ENCODE measurements around the gene CLIC2.

Gene CLIC2

DNA sequence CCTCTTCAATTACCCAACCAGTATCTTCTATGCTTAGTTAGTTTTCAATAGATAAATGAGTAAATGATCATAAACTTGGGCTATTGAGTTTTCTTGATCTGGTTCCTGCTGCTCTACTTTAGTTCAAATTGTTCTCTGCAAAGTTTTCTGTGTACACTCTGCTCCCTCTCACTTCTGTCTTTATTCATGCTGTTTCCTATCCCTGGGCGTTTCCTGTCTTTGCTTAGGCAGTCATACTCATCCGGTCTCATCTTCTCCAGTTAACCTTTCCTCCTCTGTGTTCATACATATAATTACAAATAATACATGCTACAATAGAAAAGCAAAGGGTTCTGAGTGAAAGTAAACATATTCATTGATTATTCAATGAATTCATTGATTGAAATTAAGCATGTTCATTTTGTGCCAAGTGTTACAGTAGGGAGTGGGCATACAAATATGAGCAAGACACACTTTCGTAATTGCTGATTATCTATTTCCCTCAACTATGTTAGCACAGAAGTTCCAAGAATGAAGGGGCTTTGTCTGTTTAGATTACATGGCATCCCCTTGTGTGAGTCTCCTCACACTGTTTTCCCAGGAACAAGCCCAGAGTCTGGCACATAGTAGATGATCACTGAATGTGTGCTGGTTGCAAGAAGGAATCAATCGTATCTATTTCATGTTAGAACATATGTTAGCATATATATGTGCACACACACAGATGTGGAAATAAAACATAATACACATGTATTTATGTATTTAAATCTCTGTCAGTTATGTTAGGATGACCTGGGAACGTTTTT is 71.3 kb downstream of the CLIC2 start:
- no peak for DNase-seq (ENCODE audit: low read depth)

DNA sequence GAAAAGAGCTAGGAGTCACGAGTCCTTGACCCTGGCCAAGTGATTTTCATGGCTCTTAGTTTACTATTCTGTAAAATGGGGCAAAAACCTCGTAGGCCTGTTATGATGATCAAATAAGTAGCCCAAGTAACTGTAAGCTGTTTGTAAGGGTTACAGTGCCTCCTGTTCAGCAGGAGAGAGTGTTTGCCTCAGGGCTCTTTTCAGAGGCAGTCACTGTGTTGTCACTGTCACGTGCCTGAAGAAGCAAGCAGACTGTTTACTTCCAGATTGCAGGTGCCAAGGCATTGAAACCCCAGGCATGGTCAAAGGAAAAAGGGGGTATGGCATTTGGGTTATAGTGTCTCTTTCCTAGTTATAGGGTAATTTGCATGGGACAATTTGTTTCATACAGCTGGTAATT is 74.7 kb downstream of the CLIC2 start:
- DNase-seq (ENCODE audit: low read depth), result no peak

DNA sequence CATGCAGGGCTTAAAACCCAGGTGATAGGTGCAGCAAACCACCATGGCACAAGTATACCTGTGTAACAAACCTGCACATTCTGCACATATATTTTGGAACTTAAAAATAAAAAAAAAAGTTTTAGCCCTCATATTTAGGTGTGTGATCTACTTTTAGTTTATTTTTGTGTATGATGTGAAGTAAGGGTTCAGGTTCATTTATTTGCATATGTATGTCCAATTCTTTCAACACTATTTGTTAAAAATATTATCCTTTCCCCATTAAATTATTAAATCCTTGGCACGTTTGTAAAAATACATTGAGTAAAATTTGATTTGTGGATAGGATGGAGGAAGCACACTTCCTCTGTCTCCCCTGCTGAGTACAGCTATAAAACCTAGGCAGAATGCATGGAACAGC is 83.0 kb downstream of the CLIC2 start:
- no peak for DNase-seq (ENCODE audit: low read depth)

DNA sequence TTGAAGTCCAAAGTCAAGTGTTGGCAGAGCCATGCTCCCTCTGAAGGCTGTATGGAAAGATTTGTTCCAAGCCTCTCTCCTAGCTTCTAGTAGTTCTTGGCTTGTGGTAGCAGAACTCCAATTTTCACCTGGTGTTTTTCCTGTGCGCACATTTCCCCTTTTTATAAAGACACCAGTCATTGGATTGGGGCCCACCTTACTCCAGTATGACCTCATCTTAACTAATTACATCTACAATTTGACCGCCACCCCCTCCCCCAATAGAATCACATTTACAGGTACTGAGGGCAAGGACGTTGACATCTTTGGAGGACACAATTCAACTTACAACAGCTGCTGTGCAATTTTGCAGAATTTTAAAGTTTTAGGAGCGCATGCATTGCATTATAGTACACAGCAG is 86.9 kb downstream of the CLIC2 start:
- no peak for DNase-seq (ENCODE audit: low read depth)

DNA sequence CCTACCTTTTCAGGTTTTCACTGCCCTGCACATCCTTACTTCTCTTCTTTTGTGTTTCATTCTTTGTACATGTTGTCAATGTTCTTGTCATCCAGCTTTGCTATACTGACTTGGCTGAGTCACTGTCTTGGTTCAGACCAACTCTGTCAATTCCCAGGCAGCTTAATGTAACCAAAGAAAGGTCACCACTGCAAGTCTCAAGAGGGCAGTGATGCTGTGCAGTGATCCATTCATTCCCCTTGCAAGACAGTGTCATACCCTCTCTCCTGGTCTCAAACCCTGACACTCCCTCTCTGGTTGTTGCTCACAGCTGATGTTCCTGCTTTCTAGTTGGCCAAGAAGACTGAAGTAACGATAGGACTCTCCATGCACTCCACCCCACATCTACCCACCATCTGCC is 87.7 kb downstream of the CLIC2 start:
- DNase-seq (ENCODE audit: low read depth), result no peak

DNA sequence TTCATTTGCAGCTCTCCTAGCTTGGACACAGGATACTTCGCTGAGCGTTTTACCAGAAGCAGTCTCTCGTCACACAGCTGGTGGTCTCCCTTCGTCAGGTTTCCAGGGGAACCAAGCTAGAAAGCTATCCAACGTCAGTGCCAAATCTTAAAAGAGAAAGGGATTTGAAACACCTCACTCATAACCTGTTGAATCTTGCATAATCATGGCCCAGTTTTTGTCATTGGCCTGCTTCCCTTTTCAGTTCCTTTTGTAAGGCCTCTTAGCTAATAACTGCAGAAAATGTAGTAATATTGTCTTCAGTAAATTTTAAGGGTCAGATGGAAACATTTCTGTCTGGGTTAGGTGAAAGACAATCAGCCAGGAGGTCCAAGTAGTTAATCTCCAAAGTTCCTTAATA is 92.1 kb downstream of the CLIC2 start:
- no peak for DNase-seq (ENCODE audit: low read depth)

DNA sequence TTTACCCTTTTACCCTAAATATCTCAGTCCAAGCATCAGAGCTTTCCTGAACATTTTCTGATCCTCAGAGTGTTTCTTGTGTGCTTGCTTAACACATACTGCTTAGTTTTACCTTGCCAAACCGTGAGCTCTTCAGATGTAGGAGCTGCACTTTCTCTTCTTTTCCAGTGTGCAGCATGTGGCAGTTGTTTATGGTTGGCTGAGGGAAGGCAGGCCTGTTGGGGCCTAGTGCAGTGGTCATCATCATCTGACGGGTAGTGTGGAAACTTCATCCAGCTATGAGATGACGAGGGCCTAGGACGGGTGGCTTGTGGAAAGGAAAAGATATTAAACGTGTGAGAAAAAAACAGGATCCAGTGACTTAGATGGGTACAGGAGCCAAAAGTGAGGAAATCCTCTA is 96.7 kb downstream of the CLIC2 start:
- no peak for DNase-seq (ENCODE audit: low read depth)

DNA sequence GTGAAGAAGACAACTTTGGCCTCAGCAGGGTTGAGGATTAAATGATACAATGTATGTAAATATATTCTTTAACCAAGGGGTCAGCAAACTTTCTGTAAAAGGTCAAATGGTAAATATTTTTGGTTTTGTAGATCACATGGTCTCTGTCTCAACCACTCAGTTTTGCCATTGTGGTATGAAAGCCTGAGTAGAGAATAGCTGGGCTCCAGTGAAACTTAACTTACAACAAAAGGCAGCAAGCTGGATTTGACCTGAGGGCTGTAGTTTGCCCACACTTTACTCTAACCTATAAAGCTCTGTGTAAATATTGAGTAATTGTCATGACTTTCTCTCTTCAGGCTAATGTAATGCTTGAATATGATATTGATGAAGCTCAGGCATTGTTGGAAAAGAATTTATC is 98.5 kb downstream of the CLIC2 start:
- no peak for DNase-seq (ENCODE audit: low read depth)

DNA sequence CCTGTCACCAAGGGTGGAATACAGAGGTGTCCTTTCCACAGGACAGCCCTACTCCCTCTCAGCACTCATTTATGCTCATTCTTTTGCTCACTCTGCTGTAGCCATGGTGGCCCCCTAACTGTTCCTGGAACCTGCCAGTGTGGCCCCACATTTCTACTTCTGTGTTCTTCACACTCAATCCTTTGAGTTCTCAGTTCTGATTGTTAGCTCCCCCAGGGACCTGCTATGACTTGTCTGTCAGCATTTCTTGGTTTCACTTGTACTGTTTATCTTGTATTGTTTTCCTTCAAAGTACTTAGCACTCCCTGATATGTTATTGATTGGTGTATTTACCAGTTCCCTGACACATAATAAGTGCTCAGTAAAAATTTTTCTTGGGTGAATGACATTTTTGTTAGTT is 103.3 kb downstream of the CLIC2 start:
- no peak for DNase-seq (ENCODE audit: low read depth)

Data from activated T-helper 9 cell treated with anti-CD3 and anti-CD28 coated beads, Interleukin-2, amount 50 U/mL, for 16 hours (primary cell).